AG04449 (cell line): Measurements from ENCODE around the gene IL1RN.

Experiments
- CTCF ChIA-PET: fragments of 350-600 bp; formaldehyde crosslinking; extraction: SDS; loops from one replicate; lab custom pipeline; 2021; ENCODE audit warnings: antibody characterized with exemption; lab: Yijun Ruan, JAX
- POLR2A ChIA-PET: fragments of 400-600, 350-600 bp; formaldehyde crosslinking; extraction: SDS; loops from one replicate; lab custom pipeline; 2020; ENCODE audit warnings: antibody characterized with exemption, inconsistent platforms; lab: Yijun Ruan, JAX
- DNase-seq: peaks from one replicate; pipeline ENCODE4 v3.0.0-alpha.2; 2010; ENCODE audit warnings: low read depth, low spot score
- H3K4me3 ChIP-seq: 2 replicates; pipeline ENCODE4 v1.5.1; 2011; ENCODE audit warnings: low read depth, mild to moderate bottlenecking, control low read depth, low read length
- TF ChIP-seq, protein P1 (sequence below): IDR thresholded peaks from one replicate; pipeline ENCODE4 v1.5.1; 2011; ENCODE audit warnings: mild to moderate bottlenecking, moderate library complexity, low read length, control low read depth, inconsistent platforms; ENCODE audit not compliant: insufficient read depth; ENCODE audit errors: missing control alignments

IL1RN gene

DNA sequence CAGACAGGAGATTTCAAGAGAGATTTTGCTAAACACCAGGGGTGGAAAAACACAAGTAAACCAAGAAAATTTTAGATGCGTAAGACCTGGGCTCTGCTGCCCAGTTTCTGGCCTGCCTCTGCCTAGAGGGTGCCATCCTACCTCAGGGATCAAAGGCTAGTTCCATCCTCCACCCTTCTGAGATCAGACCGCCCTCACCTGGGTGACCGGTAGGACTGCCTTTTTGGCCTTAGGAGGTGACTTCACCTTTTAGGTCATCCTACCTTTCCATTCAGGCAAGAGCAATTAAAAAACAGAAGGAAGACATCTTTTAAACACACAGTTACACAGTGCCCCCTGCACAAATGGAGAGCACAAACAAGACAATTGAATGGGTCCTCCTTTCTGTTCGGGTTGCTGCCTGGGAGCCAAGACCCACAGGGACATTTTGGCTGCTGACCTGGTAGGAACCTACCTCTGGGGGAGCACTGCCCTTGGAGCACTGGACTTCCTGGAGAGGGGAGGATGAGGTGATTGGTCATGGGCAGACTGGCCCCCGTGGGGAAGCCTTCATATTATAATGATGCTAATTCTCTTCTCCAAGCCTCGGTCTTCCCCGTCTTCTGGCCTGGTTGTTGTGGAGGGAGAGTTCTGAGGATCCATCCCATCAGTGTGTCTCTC is 49.4 kb downstream of the IL1RN start:
- ChIA-PET CTCF (interaction anchor here (1.0 to 1.6 kb wide), 2 partner anchors 39 to 40 kb away, joined by 3 to 5 read pairs; no protein-coding TSS in a partner anchor), POLR2A (no interaction called here)
- H3K4me3 ChIP-seq, result no peak overlapping the region
- TF ChIP-seq, protein P1, sequence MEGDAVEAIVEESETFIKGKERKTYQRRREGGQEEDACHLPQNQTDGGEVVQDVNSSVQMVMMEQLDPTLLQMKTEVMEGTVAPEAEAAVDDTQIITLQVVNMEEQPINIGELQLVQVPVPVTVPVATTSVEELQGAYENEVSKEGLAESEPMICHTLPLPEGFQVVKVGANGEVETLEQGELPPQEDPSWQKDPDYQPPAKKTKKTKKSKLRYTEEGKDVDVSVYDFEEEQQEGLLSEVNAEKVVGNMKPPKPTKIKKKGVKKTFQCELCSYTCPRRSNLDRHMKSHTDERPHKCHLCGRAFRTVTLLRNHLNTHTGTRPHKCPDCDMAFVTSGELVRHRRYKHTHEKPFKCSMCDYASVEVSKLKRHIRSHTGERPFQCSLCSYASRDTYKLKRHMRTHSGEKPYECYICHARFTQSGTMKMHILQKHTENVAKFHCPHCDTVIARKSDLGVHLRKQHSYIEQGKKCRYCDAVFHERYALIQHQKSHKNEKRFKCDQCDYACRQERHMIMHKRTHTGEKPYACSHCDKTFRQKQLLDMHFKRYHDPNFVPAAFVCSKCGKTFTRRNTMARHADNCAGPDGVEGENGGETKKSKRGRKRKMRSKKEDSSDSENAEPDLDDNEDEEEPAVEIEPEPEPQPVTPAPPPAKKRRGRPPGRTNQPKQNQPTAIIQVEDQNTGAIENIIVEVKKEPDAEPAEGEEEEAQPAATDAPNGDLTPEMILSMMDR, result no peak
- no peak for DNase-seq

DNA sequence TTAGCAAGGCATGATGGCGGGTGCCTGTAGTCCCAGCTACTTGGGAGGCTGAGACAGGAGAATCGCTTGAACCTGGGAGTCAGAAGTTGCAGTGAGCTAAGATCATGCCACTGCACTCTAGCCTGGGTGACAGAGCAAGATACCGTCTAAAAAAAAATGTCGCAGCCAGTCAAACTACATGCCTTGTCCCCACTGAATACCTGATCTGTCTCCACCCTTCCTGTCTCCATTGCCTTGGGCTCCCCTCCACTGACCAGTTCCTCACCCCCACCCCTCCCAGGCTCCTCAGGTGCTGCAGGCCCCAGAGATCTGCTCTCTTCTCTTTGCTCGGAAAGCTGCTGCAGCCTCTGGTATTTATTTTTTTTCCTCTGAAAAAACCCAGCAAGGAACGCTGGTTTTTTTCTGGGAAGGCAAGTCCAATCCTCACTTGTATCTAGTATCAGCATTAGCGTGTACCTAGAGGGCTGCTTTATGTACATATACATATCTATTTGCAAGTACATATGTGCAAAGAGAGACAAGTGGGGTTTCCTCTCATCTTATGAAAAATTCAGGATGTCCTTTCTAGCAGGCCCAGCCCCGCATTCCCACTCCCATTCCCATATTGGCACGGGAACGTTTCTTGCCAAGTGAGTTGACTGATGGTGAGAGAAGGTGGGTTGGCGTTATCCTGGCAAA is 50.8 kb downstream of the IL1RN start:
- H3K4me3 ChIP-seq, result no peak overlapping the region
- POLR2A ChIA-PET, result no interaction called here
- TF ChIP-seq, protein P1, result no peak
- no peak for DNase-seq
- CTCF ChIA-PET, result no interaction called here

- TF ChIP-seq, protein P1, result no peak
- CTCF ChIA-PET, result no interaction called here
- POLR2A ChIA-PET, result no interaction called here
- DNase-seq, result no peak
- no peak overlapping the region for H3K4me3 ChIP-seq
Measured at GRCh38 chr2:113178891-113179290, 51.5 kb downstream of the IL1RN start.

DNA sequence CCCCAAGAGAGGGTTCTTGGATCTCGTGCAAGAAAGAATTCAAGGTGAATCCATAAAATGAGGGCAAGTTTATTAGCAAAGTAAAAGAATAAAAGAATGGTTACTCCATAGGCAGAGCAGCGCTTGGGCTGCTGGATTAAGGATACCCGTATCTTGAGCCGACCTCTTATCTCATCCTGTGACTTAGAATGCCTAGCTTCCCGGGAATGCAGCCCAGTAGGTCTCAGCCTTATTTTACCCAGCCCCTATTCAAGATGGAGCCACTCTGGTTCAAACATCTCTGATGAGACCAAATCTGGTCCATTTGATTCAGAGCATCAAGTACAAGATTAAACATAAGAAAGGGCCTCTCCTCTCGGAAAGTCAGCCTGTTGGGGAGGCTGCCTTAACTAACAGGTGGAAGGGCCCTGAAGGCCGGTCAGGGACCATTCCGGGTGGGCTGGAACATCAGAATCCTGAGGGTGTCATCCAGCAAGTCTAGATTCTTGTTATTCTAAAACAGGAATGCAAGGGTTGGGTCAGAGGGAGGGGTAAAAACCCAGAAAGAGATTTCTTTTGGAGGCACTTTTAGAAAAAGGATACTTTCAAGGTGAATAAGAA is 52.1 kb downstream of the IL1RN start:
- TF ChIP-seq, protein P1, result no peak
- DNase-seq, result no peak
- no peak overlapping the region for H3K4me3 ChIP-seq
- ChIA-PET POLR2A (no interaction called here), CTCF (interaction anchor here (0.9 to 4.9 kb wide), 4 partner anchors 19 to 42 kb away, joined by 3 to 33 read pairs (median 12); no protein-coding TSS in a partner anchor)

- H3K4me3 ChIP-seq, result no peak overlapping the region
- ChIA-PET CTCF (interaction anchor here (0.9 to 4.9 kb wide), 4 partner anchors 19 to 43 kb away, joined by 3 to 33 read pairs (median 12); no protein-coding TSS in a partner anchor), POLR2A (no interaction called here)
- TF ChIP-seq, protein P1, result no peak
- no peak for DNase-seq
Measured at GRCh38 chr2:113180131-113180946, 52.9 kb downstream of the IL1RN start.
